ENCODE measurements around the gene NUDT3.
"Not testable (repeated sequence)": the region's sequence is repeated elsewhere in the genome, so short reads cannot be mapped to it uniquely, and the experiment has no call there.

NUDT3 gene

GRCh38 chr6:34371865-34372264 is 20.6 kb downstream of the NUDT3 start:
- DNase-seq (ENCODE audit: extremely low read depth in 1 of 2, low read depth in 1 of 2) = not testable (repeated sequence)

DNA sequence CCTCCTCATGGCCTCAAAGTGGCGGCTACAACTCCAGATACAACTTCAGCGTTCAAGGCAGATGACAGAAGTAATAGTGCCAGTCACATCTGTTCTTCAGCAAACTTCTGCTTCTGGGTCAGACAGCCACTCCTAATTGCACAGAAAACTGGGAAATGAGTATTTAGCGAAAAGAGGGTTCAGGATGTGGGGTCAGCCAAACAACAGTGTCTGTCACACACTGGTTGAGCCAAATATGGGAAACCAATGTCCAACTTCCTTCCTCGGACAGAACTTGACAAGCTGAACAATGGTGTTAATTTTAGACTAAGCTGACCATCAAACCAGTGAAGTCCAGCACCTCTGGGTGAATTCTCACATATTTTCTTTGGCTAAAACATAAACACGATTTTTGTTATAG is 22.1 kb downstream of the NUDT3 start:
- DNase-seq (ENCODE audit: extremely low read depth in 1 of 2, low read depth in 1 of 2) = no peak

GRCh38 chr6:34369385-34369784 is 23.1 kb downstream of the NUDT3 start:
- DNase-seq (ENCODE audit: extremely low read depth in 1 of 2, low read depth in 1 of 2) = no peak

GRCh38 chr6:34366639-34366921 is 25.9 kb downstream of the NUDT3 start:
- no peak for DNase-seq (ENCODE audit: extremely low read depth in 1 of 2, low read depth in 1 of 2)

GRCh38 chr6:34365781-34366638 is 26.5 kb downstream of the NUDT3 start:
- DNase-seq (ENCODE audit: extremely low read depth in 1 of 2, low read depth in 1 of 2) = not testable (repeated sequence)

GRCh38 chr6:34363681-34364075 is 28.8 kb downstream of the NUDT3 start:
- not testable (repeated sequence) for DNase-seq (ENCODE audit: extremely low read depth in 1 of 2, low read depth in 1 of 2)

DNA sequence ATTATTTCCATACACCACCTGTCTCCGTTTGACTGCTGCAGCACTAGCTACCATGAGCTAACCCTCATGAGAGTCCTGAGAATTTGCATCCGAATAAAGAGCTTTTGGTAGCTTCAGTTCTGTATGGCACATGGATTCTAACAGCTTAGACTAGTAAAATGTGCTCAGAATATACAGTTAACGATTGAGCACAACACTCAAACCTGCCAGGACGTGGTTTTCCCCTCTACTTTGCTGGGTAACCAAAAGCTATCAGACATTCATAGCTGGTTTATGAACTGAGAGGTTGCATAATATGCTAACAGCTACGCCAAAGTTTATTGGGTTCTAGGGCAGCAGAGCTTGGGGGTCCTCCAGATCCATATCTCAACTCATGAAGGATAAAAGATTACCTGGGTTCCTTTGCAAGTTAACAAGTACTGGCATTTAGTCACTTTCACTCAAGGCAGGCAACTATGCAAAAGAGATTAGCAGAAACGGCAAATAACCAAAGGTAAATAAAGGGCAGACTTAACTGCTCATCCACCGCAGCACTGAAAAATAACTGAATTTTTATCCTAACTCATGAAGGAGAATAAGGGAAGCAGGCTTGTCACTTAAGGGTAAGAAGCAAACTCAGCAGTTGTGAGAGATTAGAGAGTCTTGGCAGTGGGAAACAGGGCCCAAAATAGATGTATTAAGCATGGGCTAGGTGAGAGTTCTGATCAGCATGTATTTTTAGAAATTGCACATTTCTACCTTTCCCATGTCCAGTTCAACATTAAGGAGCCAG is 29.4 kb downstream of the NUDT3 start:
- no peak for DNase-seq (ENCODE audit: extremely low read depth in 1 of 2, low read depth in 1 of 2)

- no peak for DNase-seq (ENCODE audit: extremely low read depth in 1 of 2, low read depth in 1 of 2)
Measured at GRCh38 chr6:34362176-34362575, 30.3 kb downstream of the NUDT3 start.

DNA sequence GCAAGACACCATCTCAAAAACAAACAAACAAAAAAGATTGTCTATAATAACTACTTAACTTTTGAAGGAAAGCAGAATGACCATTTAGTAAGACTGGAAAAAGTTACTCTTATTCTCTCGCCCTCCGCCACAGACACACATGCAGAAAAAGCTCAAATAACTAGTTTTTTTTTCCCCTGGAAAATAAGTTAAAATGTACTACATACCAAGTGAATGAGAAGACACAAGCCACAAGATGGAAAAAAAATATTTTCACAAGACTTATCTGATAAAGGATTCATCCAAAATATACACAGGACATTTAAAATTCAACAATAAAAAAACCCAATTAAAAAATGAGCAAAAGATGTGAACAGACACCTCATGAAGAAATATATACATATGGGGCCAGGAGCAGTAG is 31.9 kb downstream of the NUDT3 start:
- DNase-seq (ENCODE audit: extremely low read depth in 1 of 2, low read depth in 1 of 2) = no peak

DNA sequence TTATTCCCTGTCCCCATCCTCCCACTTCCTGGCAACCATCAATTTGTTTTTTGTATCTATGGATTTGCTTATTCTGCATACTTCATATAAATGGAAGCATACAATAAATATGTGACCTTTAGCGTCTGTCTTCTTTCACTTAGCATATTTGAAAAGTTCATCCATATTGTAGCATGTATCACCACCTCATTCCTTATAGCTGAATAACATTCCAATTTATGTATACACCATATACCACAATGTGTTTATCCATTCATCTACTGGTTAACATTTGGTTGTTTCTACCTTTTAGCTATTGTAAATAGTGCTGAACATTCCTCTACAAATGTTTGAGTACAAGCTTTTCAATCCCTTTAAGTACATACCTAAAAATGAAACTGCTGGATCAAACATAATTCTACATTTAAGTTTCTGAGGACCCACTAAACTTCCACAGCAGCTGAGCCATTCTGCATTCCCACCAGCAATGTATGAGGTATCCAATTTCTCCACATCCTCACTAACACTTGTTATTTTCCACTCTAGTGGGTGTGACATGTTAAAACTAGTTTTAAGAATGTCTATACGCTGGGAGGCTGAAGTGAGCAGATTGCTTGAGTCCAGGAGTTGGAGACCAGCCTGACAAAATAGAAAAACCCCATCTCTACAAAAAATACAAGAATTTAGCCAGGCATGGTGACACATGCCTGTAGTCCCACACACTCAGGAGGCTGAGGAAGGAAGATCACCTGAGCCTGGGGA is 32.9 kb downstream of the NUDT3 start:
- no peak for DNase-seq (ENCODE audit: extremely low read depth in 1 of 2, low read depth in 1 of 2)

DNA sequence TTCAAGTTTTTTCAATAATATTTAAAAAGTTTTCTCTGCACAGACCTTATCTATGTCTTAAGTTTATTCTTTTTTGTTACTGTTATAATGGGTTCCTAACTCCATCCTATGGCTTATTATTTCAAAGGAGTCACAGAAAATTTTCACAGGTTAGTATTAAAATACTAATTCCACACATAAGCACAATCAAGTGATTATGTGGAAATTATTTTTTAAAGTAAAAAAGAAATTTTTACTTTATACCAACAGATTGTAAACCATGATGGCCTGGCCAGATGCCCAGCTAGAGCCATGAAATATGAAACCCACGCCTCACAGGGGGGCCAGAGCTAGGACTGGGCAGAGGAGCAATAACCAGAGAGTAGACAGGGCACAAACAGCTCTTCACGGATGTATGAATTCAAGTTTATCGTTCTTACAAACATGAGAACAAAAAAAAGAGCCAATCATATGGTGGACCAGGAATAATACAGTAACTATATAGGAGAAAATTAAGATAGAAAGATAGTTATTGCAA is 34.0 kb downstream of the NUDT3 start:
- no peak for DNase-seq (ENCODE audit: extremely low read depth in 1 of 2, low read depth in 1 of 2)

GRCh38 chr6:34357937-34358336 is 34.5 kb downstream of the NUDT3 start:
- DNase-seq (ENCODE audit: extremely low read depth in 1 of 2, low read depth in 1 of 2) = no peak

DNA sequence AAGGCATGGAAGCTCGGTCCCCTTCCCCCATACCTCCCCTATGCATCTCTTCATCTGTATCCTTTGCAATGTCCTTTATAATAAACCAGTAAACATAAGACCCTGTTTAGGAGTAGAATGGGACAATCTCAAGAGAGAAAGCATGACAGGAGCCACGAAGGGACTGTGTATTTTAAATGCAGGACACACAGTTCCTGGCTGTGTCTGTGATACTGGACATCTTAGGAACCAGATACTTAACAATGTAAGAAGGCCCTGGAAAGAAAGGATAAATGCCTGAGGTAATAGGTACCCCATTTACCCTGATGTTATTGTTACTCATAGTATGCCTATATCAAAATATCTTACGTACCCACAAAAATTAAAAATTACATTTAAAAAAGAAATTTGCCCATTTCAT is 36.6 kb downstream of the NUDT3 start:
- DNase-seq (ENCODE audit: extremely low read depth in 1 of 2, low read depth in 1 of 2) = no peak

GRCh38 chr6:34354230-34354629 is 38.2 kb downstream of the NUDT3 start:
- DNase-seq (ENCODE audit: extremely low read depth in 1 of 2, low read depth in 1 of 2) = not testable (repeated sequence)

DNA sequence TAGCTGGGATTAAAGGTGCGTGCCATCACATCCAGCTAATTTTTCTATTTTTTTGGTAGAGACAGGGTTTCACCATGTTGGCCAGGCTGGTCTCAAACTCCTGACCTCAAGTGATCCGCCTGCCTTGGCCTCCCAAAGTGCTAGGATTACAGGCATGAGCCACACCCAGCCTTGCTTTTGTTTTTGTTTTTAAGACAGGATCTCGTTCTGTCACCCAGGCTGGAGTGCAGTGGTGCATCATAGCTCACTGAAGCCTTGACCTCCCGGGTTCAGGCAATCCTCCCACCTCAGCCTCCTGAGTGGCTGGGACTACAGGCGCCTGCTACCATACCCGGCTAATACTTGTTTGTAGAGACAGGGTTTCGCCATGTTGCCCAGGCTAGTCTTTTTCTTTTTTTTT is 38.9 kb downstream of the NUDT3 start:
- DNase-seq (ENCODE audit: extremely low read depth in 1 of 2, low read depth in 1 of 2) = not testable (repeated sequence)

DNA sequence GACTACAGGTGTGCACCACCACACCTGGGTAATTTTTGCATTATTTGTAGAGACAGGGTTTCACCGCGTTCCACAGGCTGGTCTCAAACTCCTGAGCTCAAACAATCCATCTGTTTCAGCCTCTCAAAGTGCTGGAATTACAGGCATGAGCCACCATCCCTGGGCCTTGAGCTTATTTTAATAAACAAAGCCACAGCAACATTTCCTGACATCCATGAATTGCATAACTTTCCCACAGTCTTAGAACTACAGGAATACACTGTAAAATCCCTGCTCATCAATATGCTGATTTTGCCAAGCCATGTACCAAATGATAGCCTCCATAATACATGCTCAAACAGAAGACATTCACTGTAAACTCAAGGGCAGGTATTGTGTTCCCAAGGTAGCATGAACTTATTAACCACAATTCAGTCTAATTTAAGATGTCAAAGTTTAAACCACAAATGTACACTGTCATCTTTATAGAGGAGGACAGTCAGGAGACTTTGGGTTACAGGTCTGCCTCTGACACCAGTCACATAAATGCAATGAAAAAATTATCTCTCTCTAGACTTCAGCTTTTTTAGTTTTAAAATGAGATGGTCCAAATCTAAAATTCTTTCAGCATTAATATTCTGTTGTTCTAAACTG is 40.0 kb downstream of the NUDT3 start:
- no peak for DNase-seq (ENCODE audit: extremely low read depth in 1 of 2, low read depth in 1 of 2)

- no peak for DNase-seq (ENCODE audit: extremely low read depth in 1 of 2, low read depth in 1 of 2)
Measured at GRCh38 chr6:34350934-34351217, 41.6 kb downstream of the NUDT3 start.

GRCh38 chr6:34350137-34350933 is 42.1 kb downstream of the NUDT3 start:
- no peak for DNase-seq (ENCODE audit: extremely low read depth in 1 of 2, low read depth in 1 of 2)

DNA sequence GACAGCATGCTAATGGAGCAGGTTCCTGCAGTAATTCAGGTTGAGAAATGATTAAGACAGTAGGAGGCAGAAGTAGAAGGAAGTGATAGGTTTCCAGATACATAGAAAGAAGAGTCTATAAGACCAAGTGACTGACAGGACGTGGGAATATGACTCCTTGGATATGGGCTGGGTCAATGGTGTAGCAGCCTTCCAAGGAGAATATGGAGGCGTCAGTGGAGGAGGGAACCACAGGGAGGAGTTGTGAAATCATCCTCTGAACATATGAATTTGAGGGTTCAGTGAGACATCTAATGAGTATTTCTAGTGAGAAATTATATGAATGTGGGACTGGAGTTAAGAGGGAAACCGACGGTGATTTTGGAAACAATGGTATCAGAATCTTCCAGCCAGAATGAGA is 43.3 kb downstream of the NUDT3 start:
- DNase-seq (ENCODE audit: extremely low read depth in 1 of 2, low read depth in 1 of 2) = no peak

GRCh38 chr6:34347303-34347702 is 45.2 kb downstream of the NUDT3 start:
- no peak for DNase-seq (ENCODE audit: extremely low read depth in 1 of 2, low read depth in 1 of 2)
